GM19452 (cell line): Measurements from ENCODE around the gene PHACTR1.

ENCODE experiments used
- ATAC-seq: cut with Tn5 transposase; IDR thresholded peaks from one replicate; pipeline ENCODE4 v1.9.1; 2021; ENCODE audit not compliant: unreplicated experiment

Gene PHACTR1

GRCh38 chr6:12976366-12976765 is 259.8 kb downstream of the PHACTR1 start:
- no peak for ATAC-seq

GRCh38 chr6:12977206-12977605 is 260.6 kb downstream of the PHACTR1 start:
- ATAC-seq = no peak

GRCh38 chr6:12977806-12978205 is 261.2 kb downstream of the PHACTR1 start:
- no peak for ATAC-seq

- no peak for ATAC-seq
These were observed 264.2 kb downstream of the PHACTR1 start for GRCh38 chr6:12980741-12981140.

GRCh38 chr6:12984776-12985175 is 268.2 kb downstream of the PHACTR1 start:
- ATAC-seq = no peak

- ATAC-seq = no peak
These were observed 271.2 kb downstream of the PHACTR1 start for GRCh38 chr6:12987783-12988182.

- ATAC-seq = no peak
These were observed 273.6 kb downstream of the PHACTR1 start for GRCh38 chr6:12990162-12990561.

- no peak for ATAC-seq
These were observed 274.9 kb downstream of the PHACTR1 start for GRCh38 chr6:12991435-12991834.

GRCh38 chr6:12992770-12993169 is 276.2 kb downstream of the PHACTR1 start:
- no peak for ATAC-seq

GRCh38 chr6:12993283-12993898 is 276.8 kb downstream of the PHACTR1 start:
- ATAC-seq = no peak

GRCh38 chr6:12995419-12995818 is 278.9 kb downstream of the PHACTR1 start:
- ATAC-seq = no peak

GRCh38 chr6:13000537-13000936 is 284.0 kb downstream of the PHACTR1 start:
- ATAC-seq = no peak

- ATAC-seq = no peak
These were observed 285.4 kb downstream of the PHACTR1 start for GRCh38 chr6:13001927-13002326.

GRCh38 chr6:13004601-13005000 is 288.0 kb downstream of the PHACTR1 start:
- no peak for ATAC-seq

- ATAC-seq = no peak
These were observed 289.4 kb downstream of the PHACTR1 start for GRCh38 chr6:13005994-13006393.

- ATAC-seq = no peak
These were observed 290.2 kb downstream of the PHACTR1 start for GRCh38 chr6:13006578-13007300.

GRCh38 chr6:13007744-13008143 is 291.2 kb downstream of the PHACTR1 start:
- no peak for ATAC-seq

GRCh38 chr6:13009031-13009430 is 292.5 kb downstream of the PHACTR1 start:
- ATAC-seq = no peak

GRCh38 chr6:13009461-13009860 is 292.9 kb downstream of the PHACTR1 start:
- ATAC-seq = no peak

- no peak for ATAC-seq
These were observed 295.1 kb downstream of the PHACTR1 start for GRCh38 chr6:13011612-13012146.

- ATAC-seq = no peak
These were observed 295.7 kb downstream of the PHACTR1 start for GRCh38 chr6:13012296-13012695.

GRCh38 chr6:13012977-13013680 is 296.6 kb downstream of the PHACTR1 start:
- ATAC-seq = no peak
